Kasumi-1 (cell line): ENCODE measurements around the gene ARL10.

Experiments
- DNase-seq, 2 experiments: peaks; one replicate each; lab custom pipeline; 2025; lab: John Stamatoyannopoulos, UW

The ARL10 gene

DNA sequence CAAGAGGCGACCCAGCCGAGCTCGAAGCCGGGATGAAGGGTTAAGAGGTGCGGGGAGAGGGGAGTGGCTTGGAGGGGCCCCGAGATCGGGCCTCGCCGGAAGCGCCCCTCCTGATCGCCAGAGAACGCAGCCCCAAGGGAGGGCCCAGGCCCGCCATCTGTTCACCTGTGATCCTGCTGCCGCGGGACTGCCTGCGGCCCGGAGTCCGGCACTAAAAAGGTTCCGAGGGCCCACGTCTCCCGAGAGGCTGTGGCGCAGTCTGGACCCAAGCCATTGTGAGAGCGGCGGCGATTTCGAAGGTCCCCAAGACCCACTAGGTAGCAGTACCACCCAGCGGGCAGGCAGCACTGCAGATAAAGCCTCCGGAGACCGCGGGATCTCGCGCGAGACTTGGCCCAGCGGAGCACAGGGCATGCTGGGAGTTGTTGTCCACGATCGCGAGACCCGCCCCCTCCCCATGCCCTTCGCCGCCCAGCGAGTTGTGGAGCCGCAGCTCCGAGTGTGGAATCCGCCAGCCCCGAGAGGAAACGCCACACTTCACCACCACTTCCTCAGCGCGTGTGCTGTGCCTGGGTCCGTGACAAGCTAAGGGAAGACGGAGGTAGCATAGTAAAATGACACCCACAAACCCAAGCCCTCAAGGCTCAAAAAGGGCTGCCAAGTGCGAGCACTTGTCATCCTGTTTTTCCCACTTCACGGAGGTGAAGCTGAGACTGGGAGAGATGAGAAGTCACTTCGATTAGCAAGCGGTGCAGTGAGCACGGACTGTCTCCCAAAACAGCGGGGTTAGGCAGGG is 3.7 kb upstream of the ARL10 start, which contains the start of gene KIAA1191:
Gene KIAA1191, minus strand, starts transcription at position 328 of the 796 bp plus-strand sequence. CDS start 2,256 bp downstream, outside the sequence.
- DNase-seq, result peak; percentile 87 to 92

DNA sequence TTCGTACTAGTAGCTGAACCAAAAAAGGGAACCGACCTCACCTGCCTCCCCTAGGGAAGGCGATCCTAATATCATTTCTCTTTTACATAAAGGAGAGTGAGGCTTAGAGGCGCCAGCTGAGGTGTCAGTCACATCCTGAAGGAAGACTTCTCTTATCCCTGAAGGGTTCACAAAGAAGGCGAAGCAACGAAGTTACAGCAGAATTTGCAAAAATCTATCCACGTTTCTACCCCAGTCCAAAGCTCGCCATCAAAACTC is 3.1 kb upstream of the ARL10 start:
- DNase-seq, result no peak

DNA sequence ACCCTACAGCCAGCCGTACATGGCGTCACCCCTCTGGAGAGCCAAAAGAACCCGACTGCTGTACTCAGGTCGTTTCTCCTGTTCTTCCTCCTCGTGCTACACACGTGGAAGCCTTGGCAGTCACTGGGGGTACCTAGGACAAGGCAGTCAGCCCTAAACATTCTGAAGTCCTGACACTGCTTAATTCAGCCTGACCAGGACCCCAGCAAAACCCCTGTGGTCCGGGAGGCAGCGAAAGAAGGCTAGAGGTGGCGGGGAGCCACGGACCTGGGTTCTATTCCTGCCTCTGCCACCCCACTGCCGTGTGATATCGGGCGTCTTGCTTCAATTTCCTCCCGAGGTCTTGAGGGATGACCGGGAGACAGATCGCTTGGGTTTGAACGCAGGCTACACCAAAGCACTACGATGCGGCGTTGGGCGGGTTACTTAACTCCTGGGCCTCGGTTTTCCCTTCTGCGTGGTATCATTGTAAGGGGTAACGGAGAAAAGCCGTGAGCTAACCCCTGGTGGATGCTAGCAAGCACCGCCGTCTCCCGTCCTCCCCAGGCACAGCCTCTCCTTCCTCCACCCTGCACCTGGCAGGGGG is 429 bp upstream of the ARL10 start:
- DNase-seq, result peak in 1 of 2 experiments; percentile 9

DNA sequence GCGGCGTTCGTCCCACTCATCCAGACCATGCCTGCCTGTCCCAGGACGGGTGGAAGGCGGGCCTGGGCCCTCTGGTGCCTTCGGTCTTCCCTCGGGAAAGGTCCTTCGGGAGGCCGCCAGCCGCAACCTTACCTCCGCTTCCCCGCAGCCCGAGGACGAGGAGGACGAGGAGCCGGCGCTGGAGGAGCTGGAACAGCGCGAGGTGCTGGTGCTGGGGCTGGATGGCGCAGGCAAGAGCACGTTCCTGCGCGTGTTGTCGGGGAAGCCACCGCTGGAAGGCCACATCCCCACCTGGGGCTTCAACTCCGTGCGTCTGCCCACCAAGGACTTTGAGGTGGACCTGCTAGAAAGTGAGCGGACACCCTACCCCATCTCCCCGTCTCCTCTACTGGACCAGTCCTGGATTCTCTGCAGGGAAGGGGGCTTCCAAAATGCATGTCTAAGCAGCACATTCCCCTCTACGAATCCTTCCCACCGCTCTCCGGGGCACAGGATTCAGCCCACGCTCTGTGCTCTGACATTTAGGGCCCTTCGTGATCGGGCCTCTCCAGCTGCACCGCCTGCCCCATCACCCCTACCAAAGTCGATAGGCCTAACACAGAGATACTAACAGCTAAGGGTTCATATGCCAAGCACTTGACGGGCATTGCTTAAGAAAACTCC is 1.1 kb downstream of the ARL10 start:
- DNase-seq, result no peak

DNA sequence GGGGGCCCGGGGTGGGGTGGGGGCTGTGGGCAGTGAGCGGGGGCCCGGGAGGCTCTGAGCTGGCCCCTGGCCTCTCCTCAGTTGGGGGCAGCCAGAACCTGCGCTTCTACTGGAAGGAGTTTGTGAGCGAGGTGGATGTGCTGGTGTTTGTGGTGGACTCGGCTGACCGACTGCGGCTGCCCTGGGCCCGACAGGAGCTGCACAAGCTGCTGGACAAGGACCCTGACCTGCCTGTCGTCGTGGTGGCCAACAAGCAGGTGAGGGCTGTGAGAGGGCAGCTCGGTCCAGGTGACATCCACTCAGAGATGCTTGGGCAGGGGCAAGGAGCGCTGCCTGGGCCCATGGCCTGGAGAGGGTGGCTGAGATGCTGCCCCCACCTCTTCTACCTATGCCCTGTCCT is 3.4 kb downstream of the ARL10 start:
- DNase-seq, result no peak

DNA sequence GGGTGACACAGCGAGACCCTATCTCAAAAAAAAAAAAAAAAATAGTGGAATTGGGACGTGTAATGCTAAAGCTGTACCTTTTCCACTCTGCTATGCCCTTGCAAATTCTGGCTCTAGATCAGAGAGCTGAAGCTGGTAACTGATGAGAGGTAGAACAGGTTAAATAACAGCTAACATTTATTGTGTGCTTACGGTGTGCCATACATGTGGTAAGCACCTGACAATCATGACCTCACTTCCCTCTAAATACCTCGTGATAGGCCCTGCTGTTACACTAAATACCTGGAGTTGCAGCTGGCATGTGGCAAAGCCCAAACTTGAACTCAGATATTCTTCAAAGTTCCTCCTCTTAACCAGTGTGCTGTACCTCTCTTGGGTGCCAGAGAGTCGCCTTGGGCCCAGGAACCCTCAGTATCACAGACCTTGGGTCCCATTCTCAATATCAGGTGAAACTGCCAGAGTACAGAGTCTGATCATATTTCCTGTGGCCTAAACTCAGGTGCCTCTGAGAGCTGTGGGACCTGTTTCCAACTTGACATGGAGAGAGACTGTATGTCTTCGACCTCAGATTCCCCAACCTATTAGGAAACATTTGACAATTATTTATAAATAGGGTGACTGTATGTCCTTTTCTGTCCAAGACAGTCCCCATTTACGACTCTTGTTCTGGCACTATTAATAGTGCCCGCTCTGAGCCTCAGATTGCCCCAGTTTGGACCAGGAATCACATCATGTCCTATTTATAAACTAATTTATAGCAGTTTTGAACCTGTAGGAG is 4.8 kb downstream of the ARL10 start:
- no peak for DNase-seq

DNA sequence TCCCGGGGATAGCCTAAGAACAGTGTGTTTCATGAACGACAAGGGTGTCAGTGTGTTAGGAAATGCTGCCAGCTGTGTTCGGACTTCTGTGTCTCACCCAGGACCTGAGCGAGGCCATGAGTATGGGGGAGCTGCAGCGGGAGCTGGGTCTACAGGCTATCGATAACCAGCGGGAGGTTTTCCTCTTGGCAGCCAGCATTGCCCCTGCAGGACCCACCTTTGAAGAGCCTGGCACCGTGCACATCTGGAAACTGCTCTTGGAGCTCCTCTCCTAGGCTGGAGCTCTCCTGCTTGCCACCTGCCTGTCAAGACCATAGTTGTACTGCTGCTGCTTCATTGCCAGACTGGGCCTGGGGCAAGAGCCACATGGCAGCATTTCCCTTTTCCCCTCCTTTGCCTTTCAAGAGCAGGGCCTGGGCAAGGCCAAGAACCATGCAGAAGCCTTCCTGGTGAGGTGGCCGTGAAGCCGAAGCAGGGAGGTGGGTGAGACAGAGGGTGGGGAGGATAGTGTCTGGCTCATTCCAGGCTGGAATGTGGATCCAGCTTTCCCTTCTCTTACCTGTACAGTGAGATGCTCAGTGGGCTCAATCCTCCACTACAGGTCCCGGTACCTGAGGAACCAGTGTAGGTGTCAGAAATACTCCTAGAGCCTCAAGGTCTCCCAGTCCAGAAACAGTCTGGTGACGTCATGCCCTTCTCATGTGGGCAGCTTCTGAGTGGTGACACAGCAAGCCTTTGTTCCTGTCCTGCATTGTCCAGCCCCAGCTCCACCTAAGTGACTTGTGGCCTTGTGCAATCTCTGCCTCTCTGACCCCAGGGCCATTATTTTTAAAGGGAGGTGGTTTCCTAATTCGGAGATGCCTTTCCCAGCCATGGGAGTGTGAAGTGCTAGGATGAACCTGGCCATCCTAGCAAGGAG is 6.6 kb downstream of the ARL10 start:
- DNase-seq, result no peak

DNA sequence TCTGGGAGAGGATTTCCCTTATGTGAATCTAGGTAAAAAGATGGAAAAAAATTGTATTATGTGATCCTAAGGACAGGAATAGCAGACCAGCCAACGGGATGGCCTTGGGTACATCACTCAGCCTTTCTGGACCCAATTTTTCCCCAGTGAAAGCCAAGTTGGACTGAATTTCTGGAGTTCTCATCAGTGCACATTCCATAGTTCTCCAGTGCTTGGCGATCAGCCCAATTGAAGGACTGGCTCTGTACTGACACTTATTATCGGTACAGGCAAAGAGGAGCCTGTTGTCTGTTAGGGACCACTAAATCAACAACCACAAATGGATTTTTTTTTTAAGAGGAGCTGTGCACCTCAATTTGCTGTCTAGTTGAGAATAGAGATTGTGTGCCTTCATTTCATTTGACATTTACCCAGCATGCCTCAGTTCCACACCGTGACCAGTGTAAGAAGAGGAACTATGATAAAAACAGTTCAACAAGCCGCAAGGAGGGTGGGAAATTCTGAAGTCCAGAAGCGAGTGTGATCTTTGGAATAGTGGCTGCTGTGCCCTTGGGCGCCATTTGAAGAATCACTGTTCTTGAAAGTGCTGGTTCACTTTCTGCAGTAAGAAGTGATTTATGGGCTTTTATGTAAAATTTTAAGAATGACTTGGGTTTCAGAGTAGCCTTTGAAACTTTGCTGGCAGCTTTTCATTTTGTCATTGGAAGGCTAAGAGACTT is 8.0 kb downstream of the ARL10 start:
- DNase-seq, result peak; percentile 9 to 12

DNA sequence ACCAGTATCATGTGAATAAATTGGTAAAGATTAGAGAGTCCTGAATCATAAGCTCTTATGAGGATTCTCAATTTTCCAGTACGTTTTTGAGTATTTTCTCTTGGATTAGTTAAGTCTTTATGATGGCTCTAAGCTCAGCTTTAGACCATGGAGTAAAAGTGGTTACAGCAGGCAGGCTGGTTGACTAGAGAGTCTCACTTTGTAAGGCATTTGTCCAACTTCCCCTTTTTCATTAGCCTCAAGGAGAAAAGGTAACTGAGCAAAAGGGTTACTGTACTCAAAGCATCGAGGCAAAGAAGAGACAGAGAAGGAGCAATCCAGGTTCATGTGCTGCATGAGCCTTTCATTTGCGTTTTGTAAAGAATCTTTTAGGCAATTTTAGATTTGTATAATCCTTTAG is 14.6 kb downstream of the ARL10 start:
- DNase-seq, result peak; percentile 72 to 80

DNA sequence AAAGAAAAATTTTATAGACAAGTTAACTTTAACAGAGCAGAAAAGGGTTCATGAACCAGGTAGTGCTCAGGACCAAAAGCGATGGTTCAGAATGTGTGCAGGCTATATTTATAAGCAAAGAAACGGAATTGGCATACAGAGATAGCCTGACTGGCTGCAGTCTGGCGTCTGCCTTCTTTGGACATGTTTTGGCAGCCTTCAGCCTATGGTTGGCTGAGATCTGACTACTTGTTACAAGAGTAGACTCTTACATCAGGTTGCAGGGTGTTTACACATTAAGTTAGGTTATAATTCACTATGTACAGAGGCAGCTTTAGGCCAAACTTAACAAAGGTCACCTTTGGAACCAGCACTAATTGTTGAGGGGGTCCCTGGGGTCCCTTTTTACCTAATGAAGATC is 16.1 kb downstream of the ARL10 start:
- DNase-seq, result no peak

DNA sequence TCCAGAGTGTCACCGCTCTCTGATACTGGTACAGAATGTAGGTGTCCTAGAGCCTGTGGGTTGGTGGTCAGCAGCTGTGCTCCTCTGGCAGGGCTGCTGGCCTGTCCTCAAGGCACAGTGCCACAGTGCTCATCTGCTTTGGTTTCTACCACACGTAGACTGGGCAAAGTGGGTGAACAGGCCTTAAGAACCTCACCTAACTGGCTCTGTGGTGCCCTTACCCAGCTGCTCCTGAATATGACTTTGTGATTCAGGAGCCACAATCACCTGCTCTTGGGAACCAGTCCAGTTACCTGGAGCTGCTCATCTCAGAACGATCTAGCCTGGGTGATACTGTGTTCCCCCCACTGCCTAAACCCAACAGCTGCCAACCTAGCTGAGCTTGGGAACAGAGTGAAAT is 16.7 kb downstream of the ARL10 start:
- no peak for DNase-seq

DNA sequence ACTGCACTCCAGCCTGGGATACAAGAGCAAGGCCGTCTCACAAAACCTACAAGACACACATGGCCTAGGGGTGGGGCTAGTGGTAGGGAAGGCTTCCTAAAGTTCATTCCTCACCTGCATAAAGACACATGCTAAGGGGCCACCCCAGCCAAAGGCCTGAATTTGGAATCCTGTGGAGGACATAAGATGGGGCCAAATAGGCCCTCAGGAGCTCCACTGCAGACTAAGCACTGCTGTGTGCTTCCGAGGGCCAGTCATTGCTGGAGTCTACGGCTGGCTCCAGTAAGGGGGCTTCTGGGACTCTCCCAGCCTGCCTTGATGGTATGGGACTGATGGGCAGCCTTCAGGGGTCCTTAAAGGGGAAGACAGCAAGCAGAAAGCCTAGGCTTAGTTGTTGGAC is 17.4 kb downstream of the ARL10 start:
- no peak for DNase-seq

DNA sequence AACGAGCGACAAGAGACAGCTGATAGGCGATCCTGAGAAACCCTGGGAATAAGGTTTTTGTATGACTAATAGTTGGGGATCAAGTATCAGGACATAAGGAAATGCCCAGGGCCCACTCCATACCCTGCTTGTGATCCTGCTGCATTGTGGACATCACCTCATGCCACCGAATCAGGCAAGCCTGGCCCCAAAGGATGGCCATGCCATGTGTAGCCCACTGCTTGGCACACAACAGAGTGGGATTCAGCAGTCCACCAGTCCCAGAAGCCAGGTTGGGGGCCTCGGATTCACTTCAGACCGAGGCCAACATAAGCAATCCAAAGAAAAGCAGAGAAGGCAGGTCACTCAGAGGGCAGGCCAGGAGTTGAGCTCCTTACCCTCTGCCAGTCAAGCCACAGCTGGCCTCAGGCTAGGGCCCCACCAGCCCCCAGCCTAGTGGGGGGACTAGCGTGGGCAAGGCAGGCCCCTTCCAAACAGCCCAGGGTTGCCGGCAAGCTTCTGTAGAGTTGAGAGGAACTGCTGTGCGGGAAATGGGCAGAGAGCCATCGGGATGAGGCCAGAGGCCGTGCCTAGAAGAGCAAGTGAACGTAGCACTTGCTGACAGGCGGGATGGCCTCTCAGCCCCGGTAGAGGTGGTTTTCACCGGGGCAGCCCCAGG is 18.1 kb downstream of the ARL10 start:
- DNase-seq, result no peak

DNA sequence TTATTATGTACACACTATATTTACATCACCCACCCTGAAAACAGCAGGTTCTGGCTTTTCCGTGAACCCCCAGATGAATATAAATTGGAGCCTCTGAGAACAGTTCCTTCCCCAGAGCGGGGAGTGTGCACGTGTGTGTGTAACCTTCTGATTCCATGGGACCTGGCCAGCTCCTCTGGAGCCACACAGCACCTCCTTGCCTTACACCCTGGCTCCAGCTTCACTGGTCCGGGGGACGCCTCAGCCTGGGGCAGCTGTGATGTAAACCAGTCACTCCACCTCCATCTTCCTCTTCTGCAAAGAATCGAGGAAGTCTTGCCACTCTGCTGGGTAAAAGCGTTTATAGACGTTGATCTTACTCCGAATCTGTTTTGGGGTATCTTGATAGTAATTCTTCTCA is 18.7 kb downstream of the ARL10 start:
- no peak for DNase-seq

DNA sequence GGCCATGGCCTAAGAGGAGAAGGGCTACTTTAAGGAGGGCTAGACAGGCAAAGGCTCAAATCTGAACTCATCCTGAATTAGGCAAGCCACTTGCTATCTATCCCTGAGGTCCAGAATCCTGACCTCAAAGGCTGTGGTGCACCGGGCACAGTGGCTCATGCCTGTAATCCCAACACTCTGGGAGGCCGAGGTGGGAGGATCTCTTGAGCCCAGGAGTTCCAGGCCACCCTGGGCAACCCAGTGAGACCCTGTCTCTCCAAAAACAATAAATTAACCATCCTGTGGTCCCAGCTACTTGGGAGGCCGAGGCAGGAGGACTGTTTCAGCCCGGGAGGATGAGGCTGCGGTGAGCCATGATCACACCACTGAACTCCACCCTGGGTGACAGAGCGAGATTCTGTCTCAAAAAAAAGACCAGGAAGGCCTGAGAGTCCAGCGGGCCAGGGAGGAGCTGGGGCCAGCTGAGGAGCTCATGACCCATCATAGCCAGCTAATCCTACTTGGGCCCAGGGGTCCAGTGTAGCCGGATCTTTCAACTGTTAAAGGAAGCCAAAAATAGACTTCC is 19.2 kb downstream of the ARL10 start:
- no peak for DNase-seq

DNA sequence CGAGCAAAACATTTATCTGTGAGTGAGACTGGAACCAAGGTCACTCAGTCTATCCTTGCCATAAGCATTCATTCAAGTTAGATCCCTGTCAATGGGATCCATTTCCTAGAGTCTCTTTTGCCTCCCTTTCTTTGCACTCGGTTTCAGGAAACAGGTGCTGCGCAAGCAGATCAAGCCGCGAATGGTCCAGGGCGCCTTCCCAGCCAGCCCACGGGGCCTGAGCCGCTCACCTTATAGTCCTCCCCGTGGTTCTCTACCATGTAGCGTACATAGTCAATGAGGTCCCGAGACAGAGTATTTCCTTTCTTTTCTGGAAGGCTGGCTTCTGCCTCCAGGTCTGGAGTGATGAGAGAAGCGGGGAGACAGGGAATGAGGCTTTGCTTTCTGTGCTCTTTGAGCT is 19.7 kb downstream of the ARL10 start:
- no peak for DNase-seq

DNA sequence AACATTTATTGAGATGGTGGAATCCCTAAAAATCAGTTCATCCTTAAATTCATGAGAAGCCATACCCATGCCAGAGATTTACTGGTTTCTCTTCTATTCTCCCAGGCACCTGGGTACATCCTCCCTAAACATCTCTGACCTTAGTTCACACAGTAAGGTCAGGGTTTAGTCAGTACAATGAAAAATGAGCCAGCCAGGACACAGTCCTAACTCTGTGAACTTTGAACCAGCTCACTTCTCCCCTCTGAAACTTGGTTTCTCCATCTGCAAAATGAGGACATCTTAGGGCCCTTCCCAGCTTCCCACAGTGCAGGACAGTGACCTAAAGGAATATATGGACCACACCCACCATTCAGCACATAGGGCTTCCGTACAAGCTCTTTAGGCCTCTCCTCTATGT is 21.2 kb downstream of the ARL10 start:
- no peak for DNase-seq

DNA sequence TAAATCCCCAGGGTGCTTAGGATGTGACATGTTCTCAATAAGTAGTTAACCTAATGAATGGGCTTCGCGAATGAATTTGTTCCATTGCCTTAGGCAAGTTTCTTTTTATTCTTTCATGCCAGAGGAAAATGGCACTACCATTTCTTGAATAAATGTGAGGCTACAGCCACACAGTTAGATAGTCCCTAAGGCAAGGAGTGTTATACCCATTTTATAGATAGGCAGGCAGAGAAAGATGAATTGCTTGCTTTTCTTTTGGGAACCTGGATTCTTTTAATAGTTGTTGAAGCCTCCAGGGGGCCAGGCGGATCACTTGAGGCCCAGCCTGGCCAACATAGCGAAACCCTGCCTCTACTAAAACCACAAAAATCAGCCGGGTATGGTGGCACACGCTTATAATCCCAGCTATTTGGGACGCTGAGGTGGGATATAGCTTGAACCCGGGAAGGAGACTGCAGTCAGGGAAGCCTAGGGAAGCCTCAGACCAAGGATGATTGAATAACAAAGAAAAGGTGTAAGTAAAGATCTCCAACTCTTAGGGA is 22.2 kb downstream of the ARL10 start:
- DNase-seq, result no peak

DNA sequence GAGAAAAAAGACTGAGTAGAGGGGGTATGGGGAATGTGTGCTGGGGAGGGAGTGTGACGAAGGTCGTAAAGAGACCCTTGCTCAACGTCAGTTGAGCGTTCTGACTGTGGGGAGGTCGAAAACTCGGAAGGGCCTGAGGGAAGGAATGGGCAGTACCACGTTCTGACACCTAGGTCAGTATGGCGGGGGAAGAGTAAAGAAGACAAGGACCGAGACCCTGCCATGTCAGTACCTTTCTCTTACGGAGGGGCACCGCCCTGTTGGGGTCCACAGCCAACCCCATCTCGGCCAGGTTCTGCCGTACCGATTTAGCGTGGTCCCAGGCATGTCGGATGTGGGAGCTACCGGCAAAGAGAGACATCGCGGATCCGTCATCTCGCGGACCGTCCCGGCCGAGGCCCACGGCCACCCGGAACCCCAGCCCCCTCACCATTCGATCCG is 22.7 kb downstream of the ARL10 start:
- peak; percentile 21 to 26 for DNase-seq
